Measurements from ENCODE around the gene HOMER2.

The HOMER2 gene

DNA sequence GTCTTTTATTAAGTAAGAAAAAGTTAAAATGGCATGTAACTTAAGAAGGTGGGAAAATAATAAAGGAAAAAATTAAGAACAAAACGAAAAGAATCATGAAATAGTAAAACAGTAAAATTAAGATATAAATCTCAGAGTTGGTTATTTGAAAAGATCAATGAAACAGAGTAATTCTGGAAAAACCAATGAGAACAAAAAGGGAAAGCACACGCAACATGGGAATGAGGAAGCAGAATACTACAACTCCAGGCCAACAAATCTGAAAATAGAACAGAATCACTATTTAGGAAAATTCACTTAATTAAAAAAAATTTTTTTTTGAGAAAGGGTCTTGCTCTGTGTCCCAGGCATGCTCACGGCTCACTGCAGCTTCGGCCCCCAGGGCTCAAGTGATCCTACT, 112.4 kb downstream of the HOMER2 start:
- DNase-seq = no peak
- no peak overlapping the region for H3K27ac ChIP-seq
- H3K27me3 ChIP-seq = no peaks in the 10 kb centered on the region
- H3K9me3 ChIP-seq = peaks cover 0 to 4% (median 0%) of the 10 kb centered on the region in 3 donors
- no peak overlapping the region for H3K4me3 ChIP-seq
- TF ChIP-seq, protein P1, sequence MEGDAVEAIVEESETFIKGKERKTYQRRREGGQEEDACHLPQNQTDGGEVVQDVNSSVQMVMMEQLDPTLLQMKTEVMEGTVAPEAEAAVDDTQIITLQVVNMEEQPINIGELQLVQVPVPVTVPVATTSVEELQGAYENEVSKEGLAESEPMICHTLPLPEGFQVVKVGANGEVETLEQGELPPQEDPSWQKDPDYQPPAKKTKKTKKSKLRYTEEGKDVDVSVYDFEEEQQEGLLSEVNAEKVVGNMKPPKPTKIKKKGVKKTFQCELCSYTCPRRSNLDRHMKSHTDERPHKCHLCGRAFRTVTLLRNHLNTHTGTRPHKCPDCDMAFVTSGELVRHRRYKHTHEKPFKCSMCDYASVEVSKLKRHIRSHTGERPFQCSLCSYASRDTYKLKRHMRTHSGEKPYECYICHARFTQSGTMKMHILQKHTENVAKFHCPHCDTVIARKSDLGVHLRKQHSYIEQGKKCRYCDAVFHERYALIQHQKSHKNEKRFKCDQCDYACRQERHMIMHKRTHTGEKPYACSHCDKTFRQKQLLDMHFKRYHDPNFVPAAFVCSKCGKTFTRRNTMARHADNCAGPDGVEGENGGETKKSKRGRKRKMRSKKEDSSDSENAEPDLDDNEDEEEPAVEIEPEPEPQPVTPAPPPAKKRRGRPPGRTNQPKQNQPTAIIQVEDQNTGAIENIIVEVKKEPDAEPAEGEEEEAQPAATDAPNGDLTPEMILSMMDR (IDR thresholded peaks at IDR 0.05) = no peak
- no peaks in the 10 kb centered on the region for H3K4me1 ChIP-seq
- intact Hi-C loops (cut with DNase I; ENCODE audit: low total_unique reads) = no loop called here
- H3K36me3 ChIP-seq = peaks cover 18 to 37% (median 21%) of the 10 kb centered on the region in 3 donors

DNA sequence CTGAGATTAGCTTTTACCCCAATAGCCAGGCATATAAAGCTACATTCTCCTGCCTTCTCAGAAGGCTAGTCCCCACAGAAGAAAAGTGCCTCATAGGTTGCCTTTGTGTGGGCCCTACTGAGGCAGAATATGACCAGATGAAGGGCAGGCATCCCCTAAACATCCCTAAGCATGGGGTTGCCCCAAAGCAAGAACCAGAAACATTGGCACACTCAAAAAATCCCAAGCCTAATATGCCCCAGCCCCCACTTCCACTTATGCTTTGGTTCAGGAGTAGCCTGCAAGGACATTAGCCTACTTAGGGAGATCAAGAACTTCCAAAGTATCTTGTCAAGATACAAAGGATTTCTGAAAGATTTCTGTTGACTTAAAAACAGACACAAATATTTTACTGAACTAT, 113.4 kb downstream of the HOMER2 start:
- Histone ChIP-seq H3K9me3 (peaks cover 0 to 4% (median 0%) of the 10 kb centered on the region in 3 donors), H3K4me1 (no peaks in the 10 kb centered on the region), H3K4me3 (no peak overlapping the region), H3K27ac (no peak overlapping the region), H3K36me3 (peaks cover 28 to 48% (median 31%) of the 10 kb centered on the region in 3 donors), H3K27me3 (no peaks in the 10 kb centered on the region)
- TF ChIP-seq, protein P1 (IDR thresholded peaks at IDR 0.05) = no peak
- DNase-seq = no peak
- intact Hi-C loops (cut with DNase I; ENCODE audit: low total_unique reads) = no loop called here

DNA sequence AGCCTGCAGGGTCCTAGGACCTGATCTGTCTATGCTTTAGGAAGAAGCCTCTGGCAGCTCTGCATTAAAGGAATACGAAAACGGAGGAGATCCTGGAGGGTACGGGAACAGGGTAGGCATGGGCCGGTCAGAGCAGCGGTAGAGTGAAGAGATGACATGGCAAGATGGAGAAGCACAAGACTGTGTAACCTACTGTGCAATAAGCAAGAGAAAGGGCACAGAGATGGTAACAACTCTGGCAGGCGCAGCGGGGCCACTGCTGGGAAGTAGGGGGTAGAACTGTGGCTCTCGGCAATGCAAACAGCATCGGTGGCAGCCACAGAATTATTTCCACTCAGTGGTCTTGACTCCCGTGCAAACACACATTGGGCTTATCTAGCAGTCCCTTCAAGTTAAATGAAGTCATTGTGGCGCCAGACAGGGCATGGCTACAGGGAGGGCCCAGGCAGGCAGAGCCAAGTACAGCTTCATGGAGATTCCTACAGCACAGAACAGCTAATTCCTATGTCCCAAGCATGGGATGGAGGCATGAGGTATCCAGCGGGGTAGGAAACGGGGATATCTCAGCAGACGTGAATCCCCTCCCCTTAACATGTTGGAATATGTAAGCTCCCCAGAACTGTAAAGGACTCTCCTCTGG, 114.3 kb downstream of the HOMER2 start:
- TF ChIP-seq, protein P1 (IDR thresholded peaks at IDR 0.05) = no peak
- no peak for DNase-seq
- H3K27me3 ChIP-seq = no peaks in the 10 kb centered on the region
- no peak overlapping the region for H3K27ac ChIP-seq
- intact Hi-C loops (cut with DNase I; ENCODE audit: low total_unique reads) = no loop called here
- H3K36me3 ChIP-seq = peaks cover 37 to 52% (median 40%) of the 10 kb centered on the region in 3 donors
- no peak overlapping the region for H3K4me3 ChIP-seq
- H3K9me3 ChIP-seq = no peaks in the 10 kb centered on the region
- H3K4me1 ChIP-seq = no peaks in the 10 kb centered on the region

DNA sequence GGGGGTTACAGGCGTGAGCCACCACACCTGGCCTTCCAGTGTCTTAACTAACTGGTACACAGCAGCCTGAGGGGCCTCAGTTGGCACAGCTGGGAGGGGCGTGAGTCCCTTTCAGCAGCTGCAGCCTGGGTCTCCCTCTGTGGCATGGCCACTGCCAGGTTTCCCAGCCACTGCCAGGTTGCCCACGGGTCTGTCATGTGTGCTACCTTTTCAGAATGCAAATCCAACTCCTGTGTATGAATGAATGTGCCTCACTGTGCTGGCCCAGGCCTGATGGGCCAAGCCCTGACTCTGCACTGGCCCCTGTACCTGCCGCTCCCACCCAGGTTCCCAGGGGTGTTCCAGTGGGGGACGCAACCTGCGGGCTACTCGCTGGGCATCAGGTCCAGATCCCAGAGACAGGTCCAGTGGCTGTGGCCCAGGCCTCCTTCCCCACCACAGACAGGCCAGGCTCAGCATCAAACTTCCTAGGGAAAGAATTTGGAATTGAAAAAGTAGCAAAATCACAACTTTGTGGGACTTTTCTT, 117.1 kb downstream of the HOMER2 start:
- H3K36me3 ChIP-seq = peaks cover 62 to 79% (median 68%) of the 10 kb centered on the region in 3 donors

DNA sequence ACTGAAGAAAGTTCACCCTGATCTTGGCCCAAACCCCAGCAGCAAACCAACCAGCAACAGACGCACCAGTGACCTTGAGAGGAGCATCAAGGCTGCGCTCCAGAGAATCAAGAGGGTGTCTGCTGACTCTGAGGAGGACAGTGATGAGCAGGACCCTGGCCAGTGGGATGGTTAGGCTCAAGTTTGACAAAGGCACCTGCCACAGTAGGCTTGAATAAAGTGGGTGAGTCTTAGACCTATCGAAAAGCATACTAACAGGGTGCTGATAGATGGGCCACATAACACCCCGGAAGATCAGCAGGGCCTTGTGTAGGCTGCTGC, 119.2 kb downstream of the HOMER2 start:
- H3K4me1 ChIP-seq = peaks cover 0 to 11% (median 4%) of the 10 kb centered on the region in 4 donors
- H3K27me3 ChIP-seq = no peaks in the 10 kb centered on the region
- H3K27ac ChIP-seq = no peak overlapping the region
- no peaks in the 10 kb centered on the region for H3K9me3 ChIP-seq
- H3K36me3 ChIP-seq = peaks cover 82 to 97% (median 83%) of the 10 kb centered on the region in 3 donors
- intact Hi-C loops (cut with DNase I; ENCODE audit: low total_unique reads) = no loop called here
- H3K4me3 ChIP-seq = no peak overlapping the region
- DNase-seq = no peak
- TF ChIP-seq, protein P1 (IDR thresholded peaks at IDR 0.05) = no peak

More for the DNA sequence above, 117.1 kb downstream of the HOMER2 start:
- intact Hi-C loops (cut with DNase I; ENCODE audit: low total_unique reads) = no loop called here
- Histone ChIP-seq H3K4me3 (no peak overlapping the region), H3K27ac (no peak overlapping the region), H3K27me3 (no peaks in the 10 kb centered on the region), H3K4me1 (peaks cover 0 to 11% (median 4%) of the 10 kb centered on the region in 4 donors), H3K9me3 (no peaks in the 10 kb centered on the region)
- TF ChIP-seq, protein P1 (IDR thresholded peaks at IDR 0.05) = no peak
- DNase-seq = no peak
